Spleen (tissue), 7 donors: ENCODE results near the gene FSIP1.

Experiments used
- CTCF ChIP-seq, 11 experiments: fragments of 200-600 bp in 7 of 11; fragments of 450-650 bp in 4 of 11; sonication (generic) in 4 of 11; IDR thresholded peaks in 8 of 11; conservative IDR thresholded peaks in 3 of 11; 1 replicate in 7 of 11; 2 replicates in 4 of 11; pipeline versions ENCODE4 v1.4.0 to v1.8.0; 2016 to 2021; ENCODE audit warnings: antibody characterized with exemption in 11 of 11, inconsistent platforms in 4 of 11, mild to moderate bottlenecking in 1 of 11
- POLR2A ChIP-seq, 3 donors: fragments of 450-650 bp; IDR thresholded peaks; one replicate each; pipeline ENCODE4 v1.5.1; 2017; ENCODE audit warnings: antibody characterized with exemption in 3 of 3, mild to moderate bottlenecking in 1 of 3
- POLR2AphosphoS5 ChIP-seq, 3 donors: sonication (generic); formaldehyde crosslinking; IDR thresholded peaks; one replicate each; pipeline ENCODE4 v1.5.1; 2017; ENCODE audit warnings: antibody characterized with exemption in 3 of 3
- donor health status: DM: no; HTN: no; CAD: no; lungs with moderate emphysema.
- donor health status: DM: no; HTN: no; CAD: no.
- donor health status: DM: no; HTN: no; CAD: no.

DNA sequence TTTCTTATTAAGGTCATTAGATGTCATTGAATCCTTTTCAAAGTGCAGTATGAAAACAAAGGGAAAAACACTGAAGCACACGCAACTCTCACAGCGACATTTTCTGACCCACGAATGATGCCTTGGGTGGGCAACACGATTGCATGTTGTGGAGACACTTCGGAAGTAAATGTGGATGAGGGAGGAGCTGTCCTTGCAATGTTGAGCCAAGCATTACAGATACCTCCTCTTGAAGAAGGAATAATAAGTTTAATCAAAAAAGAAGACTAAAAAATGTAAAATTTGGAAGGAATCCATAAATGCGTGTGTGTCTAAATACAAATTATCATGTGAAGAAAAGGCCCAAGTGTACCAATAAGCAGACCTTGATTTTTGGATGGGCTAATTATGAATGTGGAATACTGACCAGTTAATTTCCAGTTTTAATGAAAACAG lies 184.9 kb downstream of the FSIP1 start:
- TF ChIP-seq CTCF (IDR thresholded peaks at IDR 0.05 in 8 of 11, conservative IDR thresholded peaks at IDR 0.05 in 3 of 11), result no peak
- TF ChIP-seq POLR2A (IDR thresholded peaks at IDR 0.05), result no peak
- peak in 1 of 3 donors; percentile 97 for TF ChIP-seq POLR2AphosphoS5 (IDR thresholded peaks at IDR 0.05)
